DND-41 (cell line): ENCODE data around the gene SGMS1.
A peak's percentile ranks its signal among the peaks of the same experiment; 100 is the strongest.

ENCODE experiments used
- CTCF ChIP-seq: IDR thresholded peaks from 2 replicates; pipeline ENCODE4 v1.5.1; 2012; ENCODE audit warnings: borderline replicate concordance, low read length, moderate library complexity, mild to moderate bottlenecking; ENCODE audit not compliant: poor library complexity, severe bottlenecking; ENCODE audit errors: extremely low read depth
- EZH2 ChIP-seq: IDR thresholded peaks from 3 replicates; pipeline ENCODE4 v1.6.1; 2012; ENCODE audit warnings: borderline replicate concordance, low read depth, mild to moderate bottlenecking, moderate library complexity, low read length, inconsistent platforms; ENCODE audit not compliant: severe bottlenecking

- TF ChIP-seq CTCF (peak; percentile 65), EZH2 (no peak)
These were observed 313.1 kb downstream of the SGMS1 start for GRCh38 chr10:50310560-50311174.
